HG03135 (cell line): ENCODE data around the gene QSOX1.
"Not testable (repeated sequence)": the region's sequence is repeated elsewhere in the genome, so short reads cannot be mapped to it uniquely, and the experiment has no call there.

Experiments used
- ATAC-seq: cut with Tn5 transposase; IDR thresholded peaks from one replicate; pipeline ENCODE4 v1.9.1; 2021; ENCODE audit warnings: mild to moderate bottlenecking, moderate library complexity; ENCODE audit not compliant: unreplicated experiment

QSOX1 gene

GRCh38 chr1:180154325-180155181 lies at the start of gene QSOX1:
Gene QSOX1, plus strand, starts transcription at chr1:180154869. Its CDS starts 39 bp downstream, at chr1:180154908.
- peak; percentile 91 for ATAC-seq

GRCh38 chr1:180112091-180112490 lies 42.6 kb upstream of the QSOX1 start:
- no peak for ATAC-seq

- no peak for ATAC-seq
These were observed 41.6 kb upstream of the QSOX1 start for GRCh38 chr1:180112984-180113647.

GRCh38 chr1:180114396-180114945 lies 40.2 kb upstream of the QSOX1 start:
- no peak for ATAC-seq

GRCh38 chr1:180116964-180117763 lies 37.5 kb upstream of the QSOX1 start:
- no peak for ATAC-seq

GRCh38 chr1:180117764-180118116 lies 36.9 kb upstream of the QSOX1 start:
- no peak for ATAC-seq

GRCh38 chr1:180119837-180120236 lies 34.8 kb upstream of the QSOX1 start:
- no peak for ATAC-seq

GRCh38 chr1:180123463-180123936 lies 31.2 kb upstream of the QSOX1 start:
- no peak for ATAC-seq

- no peak for ATAC-seq
These were observed 24.0 kb upstream of the QSOX1 start for GRCh38 chr1:180130651-180131050.

- ATAC-seq, result no peak
These were observed 23.2 kb upstream of the QSOX1 start for GRCh38 chr1:180131510-180131909.

GRCh38 chr1:180133193-180133592 lies 21.5 kb upstream of the QSOX1 start:
- ATAC-seq, result no peak

- ATAC-seq, result not testable (repeated sequence)
These were observed 21.0 kb upstream of the QSOX1 start for GRCh38 chr1:180133688-180134087.

- ATAC-seq, result no peak
These were observed 19.1 kb upstream of the QSOX1 start for GRCh38 chr1:180135535-180135934.

- ATAC-seq, result no peak
These were observed 18.2 kb upstream of the QSOX1 start for GRCh38 chr1:180136331-180136967.

- ATAC-seq, result no peak
These were observed 17.7 kb upstream of the QSOX1 start for GRCh38 chr1:180136968-180137356.

GRCh38 chr1:180137776-180138175 lies 16.9 kb upstream of the QSOX1 start:
- no peak for ATAC-seq

- ATAC-seq, result no peak
These were observed 13.2 kb upstream of the QSOX1 start for GRCh38 chr1:180141381-180141934.

- no peak for ATAC-seq
These were observed 11.3 kb upstream of the QSOX1 start for GRCh38 chr1:180143359-180143758.

GRCh38 chr1:180144659-180145357 lies 9.9 kb upstream of the QSOX1 start:
- ATAC-seq, result no peak

GRCh38 chr1:180145446-180145845 lies 9.2 kb upstream of the QSOX1 start:
- ATAC-seq, result no peak
